Fibroblast of villous mesenchyme (primary cell): ENCODE results near the gene STPG2. TPM values are rescaled to one million over a fixed set of nuclear protein-coding genes. Genes with fewer than 3 reads are reported as not detected.

ENCODE experiments used
- DNase-seq: peaks from one replicate; pipeline ENCODE4 v3.0.0-alpha.2; 2010; ENCODE audit warnings: low read depth
- H3K4me3 ChIP-seq: 2 replicates; pipeline ENCODE4 v1.5.1; 2011; ENCODE audit warnings: low read depth, mild to moderate bottlenecking, low read length
- CTCF ChIP-seq: IDR thresholded peaks from 2 replicates; pipeline ENCODE4 v1.5.1; 2012; ENCODE audit warnings: low read depth, mild to moderate bottlenecking, low read length; ENCODE audit not compliant: insufficient read depth
- total RNA-seq: library from RNA; depleted of rRNA; stranded (reverse); fragments of >200 nt; gene quantifications from 2 replicates; pipeline ENCODE4 v1.2.3, GENCODE V29; 2012

Gene STPG2
- total RNA-seq, 1 donor, result under 0.01 TPM

GRCh38 chr4:97670703-97671269, 472.5 kb downstream of the STPG2 start:
- TF ChIP-seq CTCF, result no peak

GRCh38 chr4:97665553-97665952, 477.7 kb downstream of the STPG2 start:
- no peak for DNase-seq
- TF ChIP-seq CTCF, result no peak
- H3K4me3 ChIP-seq, result no peak overlapping the region

More at GRCh38 chr4:97670703-97671269, 472.5 kb downstream of the STPG2 start:
- H3K4me3 ChIP-seq, result no peak overlapping the region
- DNase-seq, result no peak

- no peak for DNase-seq
- no peak overlapping the region for H3K4me3 ChIP-seq
- no peak for TF ChIP-seq CTCF
Measured at GRCh38 chr4:97664741-97665140, 478.5 kb downstream of the STPG2 start.

GRCh38 chr4:97662133-97662532, 481.1 kb downstream of the STPG2 start:
- peak; percentile 2 for DNase-seq
- no peak overlapping the region for H3K4me3 ChIP-seq
- no peak for TF ChIP-seq CTCF

GRCh38 chr4:97656044-97656720, 487.1 kb downstream of the STPG2 start:
- TF ChIP-seq CTCF, result no peak
- peak; percentile 70 for DNase-seq

GRCh38 chr4:97653701-97654100, 489.6 kb downstream of the STPG2 start:
- no peak overlapping the region for H3K4me3 ChIP-seq
- no peak for TF ChIP-seq CTCF
- peak; percentile 3 for DNase-seq

More at GRCh38 chr4:97656044-97656720, 487.1 kb downstream of the STPG2 start:
- H3K4me3 ChIP-seq, result no peak overlapping the region
